CD14-positive monocyte (primary cell): ENCODE data around the gene SZRD1. TPM values are rescaled to one million over a fixed set of nuclear protein-coding genes. Genes with fewer than 3 reads are reported as not detected.

Experiments
- DNase-seq, 3 donors: peaks; one replicate each; pipeline ENCODE4 v3.0.0-alpha.2; 2011 to 2022
- H2AFZ ChIP-seq: 2 replicates; pipeline ENCODE4 v1.6.0; 2012; ENCODE audit warnings: mild to moderate bottlenecking, low read depth, low read length, inconsistent platforms; ENCODE audit not compliant: insufficient read depth, poor library complexity, severe bottlenecking
- H3K27ac ChIP-seq, 2 donors: 1 replicate in 1 of 2; 2 replicates in 1 of 2; pipeline ENCODE4 v1.5.1; 2012 to 2013; ENCODE audit warnings: low read length in 2 of 2, control low read depth in 1 of 2, inconsistent platforms in 1 of 2, low read depth in 1 of 2, mild to moderate bottlenecking in 1 of 2
- H3K27me3 ChIP-seq, 2 donors: one replicate each; pipeline versions ENCODE4 v1.6.0 to v1.6.1; 2011 to 2013; ENCODE audit warnings: low read length in 2 of 2; ENCODE audit not compliant: control insufficient read depth in 2 of 2, insufficient read depth in 2 of 2
- H3K36me3 ChIP-seq, 2 donors: replicated peaks in 1 of 2; 1 replicate in 1 of 2; 2 replicates in 1 of 2; pipeline versions ENCODE4 v1.5.1 to v1.6.1; 2012 to 2013; ENCODE audit warnings: low read length in 2 of 2, control low read depth in 1 of 2, inconsistent platforms in 1 of 2, mild to moderate bottlenecking in 1 of 2; ENCODE audit not compliant: insufficient read depth in 2 of 2, control insufficient read depth in 1 of 2
- H3K4me1 ChIP-seq, 2 donors: 1 replicate in 1 of 2; 2 replicates in 1 of 2; pipeline versions ENCODE4 v1.5.1 to v1.6.1; 2012 to 2013; ENCODE audit warnings: low read length in 2 of 2, control low read depth in 1 of 2, inconsistent platforms in 1 of 2, mild to moderate bottlenecking in 1 of 2, moderate library complexity in 1 of 2; ENCODE audit not compliant: insufficient read depth in 2 of 2, control insufficient read depth in 1 of 2
- H3K4me2 ChIP-seq: replicated peaks from 2 replicates; pipeline ENCODE3; 2012; ENCODE audit warnings: low read length, moderate library complexity, mild to moderate bottlenecking; ENCODE audit not compliant: poor library complexity, severe bottlenecking; ENCODE audit errors: extremely low read depth
- H3K4me3 ChIP-seq, 3 experiments: fragments of 200-600 bp in 1 of 3; sonication (generic) in 1 of 3; replicated peaks in 1 of 3; 1 replicate in 2 of 3; 2 replicates in 1 of 3; pipeline ENCODE4 v1.5.1; 2011 to 2013; ENCODE audit warnings: low read length in 3 of 3, mild to moderate bottlenecking in 3 of 3, control low read depth in 2 of 3, low read depth in 2 of 3, inconsistent platforms in 1 of 3, moderate library complexity in 1 of 3
- H3K79me2 ChIP-seq: 2 replicates; pipeline ENCODE4 v1.6.0; 2012; ENCODE audit warnings: mild to moderate bottlenecking, control low read depth, inconsistent platforms, low read length, moderate library complexity; ENCODE audit not compliant: insufficient read depth
- H3K9ac ChIP-seq: 2 replicates; pipeline ENCODE4 v1.6.0; 2017; ENCODE audit warnings: low read length, mild to moderate bottlenecking; ENCODE audit not compliant: insufficient read depth, poor library complexity, severe bottlenecking
- H3K9me3 ChIP-seq, 2 donors: replicated peaks in 1 of 2; 1 replicate in 1 of 2; 2 replicates in 1 of 2; pipeline versions ENCODE4 v1.5.1 to v1.6.1; 2012 to 2013; ENCODE audit warnings: low read length in 2 of 2, control low read depth in 1 of 2; ENCODE audit not compliant: control insufficient read depth in 1 of 2, insufficient read depth in 1 of 2
- H4K20me1 ChIP-seq: 2 replicates; pipeline ENCODE4 v1.6.0; 2012; ENCODE audit warnings: mild to moderate bottlenecking, low read length, control low read depth, moderate library complexity; ENCODE audit not compliant: insufficient read depth
- H3K27ac Mint-ChIP-seq, 7 donors: one replicate each; pipeline ENCODE4 v1.8.0; 2020; ENCODE audit warnings: mild to moderate bottlenecking in 7 of 7, mixed read lengths in 7 of 7, moderate library complexity in 6 of 7, inconsistent platforms in 2 of 7
- H3K27me3 Mint-ChIP-seq, 3 donors: one replicate each; pipeline ENCODE4 v1.8.0; 2021 to 2022; ENCODE audit warnings: low read depth in 3 of 3, mild to moderate bottlenecking in 3 of 3, mixed read lengths in 3 of 3, moderate library complexity in 3 of 3, inconsistent platforms in 1 of 3
- H3K36me3 Mint-ChIP-seq, 2 donors: one replicate each; pipeline ENCODE4 v1.8.0; 2020; ENCODE audit warnings: mixed read lengths in 2 of 2, inconsistent platforms in 1 of 2, mild to moderate bottlenecking in 1 of 2
- H3K4me1 Mint-ChIP-seq: one replicate; pipeline ENCODE4 v1.8.0; 2020; ENCODE audit warnings: mild to moderate bottlenecking, mixed read lengths
- H3K4me3 Mint-ChIP-seq, 2 donors: one replicate each; pipeline ENCODE4 v1.8.0; 2020; ENCODE audit warnings: mild to moderate bottlenecking in 2 of 2, mixed read lengths in 2 of 2, moderate library complexity in 1 of 2
- H3K9me3 Mint-ChIP-seq, 7 donors: one replicate each; pipeline ENCODE4 v1.8.0; 2020 to 2022; ENCODE audit warnings: mixed read lengths in 7 of 7, mild to moderate bottlenecking in 6 of 7, moderate library complexity in 6 of 7, inconsistent platforms in 2 of 7
- WGBS: methylation state at CpG from one replicate; pipeline ENCODE4 v1.1.5; 2013; ENCODE audit warnings: missing lambda C conversion rate; ENCODE audit not compliant: insufficient coverage; 5-methylcytosine and 5-hydroxymethylcytosine counted together
- intact Hi-C, 2 donors: fragments of 100-400 bp; cut with micrococcal nuclease; formaldehyde crosslinking; loops; one replicate each; pipeline versions ENCODE4 v1.15.0 to v1.15.1; 2023
- polyA plus RNA-seq, 3 donors: library from polyadenylated mRNA; depleted of rRNA in 1 of 3; unstranded in 2 of 3; stranded (reverse) in 1 of 3; fragments of 300-500 nt in 2 of 3; fragments of >200 nt in 1 of 3; fragmentation: Illumina TruSeq in 2 of 3; gene quantifications; 1 replicate in 2 of 3; 2 replicates in 1 of 3; pipeline ENCODE4 v1.2.3, GENCODE V29; 2012 to 2021
- TF ChIP-seq, protein P1 (sequence below): fragments of 200-600 bp; IDR thresholded peaks from one replicate; pipeline ENCODE4 v1.8.0; 2022; ENCODE audit warnings: antibody characterized with exemption, mild to moderate bottlenecking

SZRD1 gene
- polyA plus RNA-seq, 3 donors, result 46.4 to 50.5 (median 47.2) TPM

DNA sequence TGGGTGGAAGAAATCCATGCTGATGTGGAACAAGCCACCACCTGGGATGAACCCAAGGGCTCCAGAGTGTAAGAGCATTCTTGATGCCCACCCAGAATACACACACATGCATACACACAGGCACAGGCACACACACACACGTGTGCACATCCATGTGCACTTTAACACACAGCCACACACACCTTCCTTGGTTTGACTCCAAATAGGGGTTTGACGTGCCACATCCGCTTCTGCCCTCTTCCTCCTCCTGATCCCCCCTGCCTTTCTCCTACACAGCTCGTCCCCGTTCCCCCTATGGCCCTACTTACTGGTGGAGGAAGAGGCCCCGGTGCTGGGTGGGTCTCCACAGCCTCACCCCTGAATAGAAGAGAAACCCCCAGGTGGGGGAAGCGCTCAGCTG lies 54.2 kb downstream of the SZRD1 start:
- Mint-ChIP-seq H3K9me3 (peaks cover 0 to 2% (median 0%) of the 10 kb centered on the region in 7 donors), H3K36me3 (no peaks in the 10 kb centered on the region), H3K27ac (peak overlapping the region in 1 of 7 donors; percentile 26), H3K4me3 (no peak overlapping the region), H3K4me1 (peaks cover 10% of the 10 kb centered on the region), H3K27me3 (peaks cover 0 to 6% (median 1%) of the 10 kb centered on the region in 3 donors)
- TF ChIP-seq, protein P1, sequence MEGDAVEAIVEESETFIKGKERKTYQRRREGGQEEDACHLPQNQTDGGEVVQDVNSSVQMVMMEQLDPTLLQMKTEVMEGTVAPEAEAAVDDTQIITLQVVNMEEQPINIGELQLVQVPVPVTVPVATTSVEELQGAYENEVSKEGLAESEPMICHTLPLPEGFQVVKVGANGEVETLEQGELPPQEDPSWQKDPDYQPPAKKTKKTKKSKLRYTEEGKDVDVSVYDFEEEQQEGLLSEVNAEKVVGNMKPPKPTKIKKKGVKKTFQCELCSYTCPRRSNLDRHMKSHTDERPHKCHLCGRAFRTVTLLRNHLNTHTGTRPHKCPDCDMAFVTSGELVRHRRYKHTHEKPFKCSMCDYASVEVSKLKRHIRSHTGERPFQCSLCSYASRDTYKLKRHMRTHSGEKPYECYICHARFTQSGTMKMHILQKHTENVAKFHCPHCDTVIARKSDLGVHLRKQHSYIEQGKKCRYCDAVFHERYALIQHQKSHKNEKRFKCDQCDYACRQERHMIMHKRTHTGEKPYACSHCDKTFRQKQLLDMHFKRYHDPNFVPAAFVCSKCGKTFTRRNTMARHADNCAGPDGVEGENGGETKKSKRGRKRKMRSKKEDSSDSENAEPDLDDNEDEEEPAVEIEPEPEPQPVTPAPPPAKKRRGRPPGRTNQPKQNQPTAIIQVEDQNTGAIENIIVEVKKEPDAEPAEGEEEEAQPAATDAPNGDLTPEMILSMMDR, result no peak
- H3K27ac ChIP-seq, result no peak overlapping the region
- no peak overlapping the region for H2AFZ ChIP-seq
- H4K20me1 ChIP-seq, result no peaks in the 10 kb centered on the region
- DNase-seq, result no peak
- WGBS, result 90% methylated on average over 4 of the region's 7 CpGs
- no peaks in the 10 kb centered on the region for H3K4me1 ChIP-seq
- no peaks in the 10 kb centered on the region for H3K9me3 ChIP-seq
- no peaks in the 10 kb centered on the region for H3K27me3 ChIP-seq
- H3K4me2 ChIP-seq, result no peak overlapping the region
- H3K36me3 ChIP-seq, result no peaks in the 10 kb centered on the region
- intact Hi-C loops, result no loop called here
- no peak overlapping the region for H3K4me3 ChIP-seq
- no peaks in the 10 kb centered on the region for H3K79me2 ChIP-seq
- H3K9ac ChIP-seq, result no peak overlapping the region

DNA sequence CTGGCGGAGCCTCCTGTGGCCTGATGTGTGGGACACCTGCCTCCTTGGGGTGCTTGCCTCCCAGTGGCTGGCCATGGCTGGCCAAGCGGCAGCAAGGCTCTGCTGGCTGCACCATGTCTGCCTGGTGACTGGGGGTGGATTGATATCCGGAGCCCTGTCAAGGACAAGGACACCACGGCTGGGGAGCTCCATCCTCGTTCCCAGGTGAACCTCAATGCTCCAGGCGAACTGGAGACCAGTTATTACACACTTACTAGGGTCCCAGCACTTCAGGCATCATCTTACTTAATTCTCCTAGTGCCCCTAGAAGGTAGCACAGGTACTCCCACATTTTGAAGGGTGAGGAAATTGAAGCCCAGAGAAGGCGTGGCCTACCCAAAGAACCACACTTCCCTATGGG lies 55.0 kb downstream of the SZRD1 start:
- Histone ChIP-seq H3K36me3 (no peaks in the 10 kb centered on the region), H4K20me1 (no peaks in the 10 kb centered on the region), H3K79me2 (no peaks in the 10 kb centered on the region), H3K9ac (no peak overlapping the region), H3K27ac (no peak overlapping the region), H3K4me1 (no peaks in the 10 kb centered on the region), H2AFZ (no peak overlapping the region), H3K27me3 (no peaks in the 10 kb centered on the region), H3K4me2 (no peak overlapping the region), H3K4me3 (no peak overlapping the region), H3K9me3 (no peaks in the 10 kb centered on the region)
- WGBS, result 100% methylated on average over 2 of the region's 7 CpGs
- no peak overlapping the region for H3K27ac Mint-ChIP-seq
- no peak overlapping the region for H3K4me3 Mint-ChIP-seq
- peaks cover 0 to 2% (median 0%) of the 10 kb centered on the region in 7 donors for H3K9me3 Mint-ChIP-seq
- H3K36me3 Mint-ChIP-seq, result no peaks in the 10 kb centered on the region
- TF ChIP-seq, protein P1, result no peak
- DNase-seq, result no peak
- H3K27me3 Mint-ChIP-seq, result peaks cover 0 to 6% (median 1%) of the 10 kb centered on the region in 3 donors
- peaks cover 10% of the 10 kb centered on the region for H3K4me1 Mint-ChIP-seq
- intact Hi-C loops, result no loop called here
